ENCODE measurements around the gene DUSP23.

Gene DUSP23

DNA sequence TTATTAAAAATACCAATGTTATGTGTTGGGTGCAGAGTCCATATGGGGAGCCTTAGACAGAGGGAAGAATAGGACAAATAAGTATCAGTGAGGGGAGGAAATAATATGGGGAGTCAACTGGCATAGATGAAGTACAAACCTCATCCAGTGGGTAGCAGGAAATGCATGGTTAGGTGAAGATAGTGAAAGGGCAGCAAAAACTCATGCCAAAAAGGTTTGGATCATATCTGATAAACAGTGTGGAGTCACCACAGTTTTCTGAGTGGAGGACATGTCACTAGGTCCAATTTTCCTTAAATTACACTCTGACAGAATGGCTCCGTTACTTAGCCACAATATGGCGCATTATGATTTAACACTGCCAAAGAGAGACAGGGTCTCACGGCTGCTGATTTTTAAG lies 10.3 kb downstream of the DUSP23 start:
- no peaks in the 10 kb centered on the region for H3K4me1 ChIP-seq
- H3K9me3 ChIP-seq (ENCODE audit: control insufficient read depth, low read length) = no peaks in the 10 kb centered on the region
- no peak overlapping the region for H2AFZ ChIP-seq
- H3K9ac ChIP-seq = no peak overlapping the region
- no peaks in the 10 kb centered on the region for H3K79me2 ChIP-seq
- no peaks in the 10 kb centered on the region for H3K27me3 ChIP-seq (ENCODE audit: control insufficient read depth, insufficient read depth, low read length)
- no peak overlapping the region for H3K4me3 ChIP-seq (ENCODE audit: low read depth, low read length)
- H3K36me3 ChIP-seq (ENCODE audit: control insufficient read depth, insufficient read depth, low read length) = no peaks in the 10 kb centered on the region
- no peak overlapping the region for H3K27ac ChIP-seq
- H3K4me2 ChIP-seq (ENCODE audit: low read length) = no peak overlapping the region
- TF ChIP-seq, protein P1, sequence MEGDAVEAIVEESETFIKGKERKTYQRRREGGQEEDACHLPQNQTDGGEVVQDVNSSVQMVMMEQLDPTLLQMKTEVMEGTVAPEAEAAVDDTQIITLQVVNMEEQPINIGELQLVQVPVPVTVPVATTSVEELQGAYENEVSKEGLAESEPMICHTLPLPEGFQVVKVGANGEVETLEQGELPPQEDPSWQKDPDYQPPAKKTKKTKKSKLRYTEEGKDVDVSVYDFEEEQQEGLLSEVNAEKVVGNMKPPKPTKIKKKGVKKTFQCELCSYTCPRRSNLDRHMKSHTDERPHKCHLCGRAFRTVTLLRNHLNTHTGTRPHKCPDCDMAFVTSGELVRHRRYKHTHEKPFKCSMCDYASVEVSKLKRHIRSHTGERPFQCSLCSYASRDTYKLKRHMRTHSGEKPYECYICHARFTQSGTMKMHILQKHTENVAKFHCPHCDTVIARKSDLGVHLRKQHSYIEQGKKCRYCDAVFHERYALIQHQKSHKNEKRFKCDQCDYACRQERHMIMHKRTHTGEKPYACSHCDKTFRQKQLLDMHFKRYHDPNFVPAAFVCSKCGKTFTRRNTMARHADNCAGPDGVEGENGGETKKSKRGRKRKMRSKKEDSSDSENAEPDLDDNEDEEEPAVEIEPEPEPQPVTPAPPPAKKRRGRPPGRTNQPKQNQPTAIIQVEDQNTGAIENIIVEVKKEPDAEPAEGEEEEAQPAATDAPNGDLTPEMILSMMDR (IDR thresholded peaks at IDR 0.05) = no peak

DNA sequence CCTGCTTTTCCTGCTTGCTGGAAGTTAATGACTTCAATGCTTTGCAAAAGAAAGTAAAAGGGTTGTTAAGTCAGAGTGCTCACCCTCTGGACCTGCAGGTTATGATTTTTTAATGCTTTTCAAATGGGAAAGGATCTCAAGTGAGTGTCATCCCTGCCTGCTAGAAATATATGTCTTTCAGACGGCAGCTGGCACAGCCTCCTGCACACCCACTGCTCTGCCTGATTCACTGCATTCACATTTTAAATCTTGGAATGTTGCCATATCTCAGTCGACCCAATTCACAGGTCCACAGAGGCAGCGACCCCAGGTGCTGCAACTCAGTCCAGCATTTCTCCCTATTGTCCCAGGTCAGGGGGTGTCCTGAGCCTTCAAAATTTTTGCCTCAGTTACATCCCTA lies 10.7 kb downstream of the DUSP23 start:
- TF ChIP-seq, protein P1 (IDR thresholded peaks at IDR 0.05) = no peak
- Histone ChIP-seq H3K4me1 (no peaks in the 10 kb centered on the region), H3K27me3 (ENCODE audit: control insufficient read depth, insufficient read depth, low read length) (no peaks in the 10 kb centered on the region), H2AFZ (no peak overlapping the region), H3K4me3 (ENCODE audit: low read depth, low read length) (no peak overlapping the region), H3K9me3 (ENCODE audit: control insufficient read depth, low read length) (no peaks in the 10 kb centered on the region), H3K79me2 (no peaks in the 10 kb centered on the region), H3K27ac (no peak overlapping the region), H3K9ac (no peak overlapping the region), H3K36me3 (ENCODE audit: control insufficient read depth, insufficient read depth, low read length) (no peaks in the 10 kb centered on the region), H3K4me2 (ENCODE audit: low read length) (no peak overlapping the region)

DNA sequence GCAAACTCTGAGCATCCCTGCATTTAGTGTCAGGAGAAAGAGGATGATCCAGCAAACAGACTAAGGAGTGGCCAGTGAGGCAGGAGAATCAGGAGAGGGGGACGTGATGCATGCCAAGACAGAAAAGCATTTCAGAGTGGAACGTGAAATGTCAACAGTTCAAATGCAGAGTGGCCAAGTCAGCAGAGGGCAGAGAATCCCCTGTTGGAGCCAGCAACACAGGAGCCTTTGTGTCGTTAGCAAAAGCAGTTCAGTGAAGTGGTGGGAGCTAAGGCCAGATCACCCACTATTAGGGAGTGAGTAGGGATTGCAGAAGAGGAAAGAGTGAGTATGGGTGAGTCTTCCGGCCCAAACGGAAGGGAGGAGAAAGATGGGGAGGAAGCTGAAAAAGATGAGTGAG lies 14.8 kb downstream of the DUSP23 start:
- H3K9me3 ChIP-seq (ENCODE audit: control insufficient read depth, low read length) = no peaks in the 10 kb centered on the region
- no peak overlapping the region for H3K4me3 ChIP-seq (ENCODE audit: low read depth, low read length)
- H3K4me1 ChIP-seq = no peaks in the 10 kb centered on the region
- H3K36me3 ChIP-seq (ENCODE audit: control insufficient read depth, insufficient read depth, low read length) = no peaks in the 10 kb centered on the region
- H3K4me2 ChIP-seq (ENCODE audit: low read length) = no peak overlapping the region
- H3K9ac ChIP-seq = no peak overlapping the region
- H3K27me3 ChIP-seq (ENCODE audit: control insufficient read depth, insufficient read depth, low read length) = no peaks in the 10 kb centered on the region
- H2AFZ ChIP-seq = no peak overlapping the region
- H3K27ac ChIP-seq = no peak overlapping the region
- TF ChIP-seq, protein P1 (IDR thresholded peaks at IDR 0.05) = no peak
- no peaks in the 10 kb centered on the region for H3K79me2 ChIP-seq

DNA sequence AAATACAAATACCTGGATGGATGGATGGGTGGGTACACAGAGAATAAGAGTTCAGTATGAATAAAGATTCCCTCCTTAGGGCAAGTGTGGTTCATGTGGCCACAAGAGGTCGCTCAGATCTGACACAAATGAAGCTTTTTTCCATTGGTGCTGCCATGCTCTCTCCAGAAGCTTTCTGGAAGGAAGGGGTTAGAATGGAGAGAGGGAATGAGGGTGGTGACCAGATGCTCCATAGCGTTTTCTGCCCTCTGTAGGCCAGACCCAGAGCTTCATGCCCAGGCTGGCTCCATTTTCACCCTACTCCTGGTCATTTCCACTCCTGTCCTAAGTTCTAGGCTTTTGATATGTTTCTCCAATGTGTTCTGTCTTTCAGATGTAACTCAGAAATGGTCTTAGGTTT lies 18.1 kb downstream of the DUSP23 start:
- TF ChIP-seq, protein P1 (IDR thresholded peaks at IDR 0.05) = peak; percentile 69
- Histone ChIP-seq H3K4me2 (ENCODE audit: low read length) (no peak overlapping the region), H3K27me3 (ENCODE audit: control insufficient read depth, insufficient read depth, low read length) (no peaks in the 10 kb centered on the region), H3K9ac (no peak overlapping the region), H2AFZ (peak overlapping the region; percentile 46), H3K79me2 (no peaks in the 10 kb centered on the region), H3K27ac (no peak overlapping the region), H3K9me3 (ENCODE audit: control insufficient read depth, low read length) (no peaks in the 10 kb centered on the region), H3K4me1 (no peaks in the 10 kb centered on the region), H3K36me3 (ENCODE audit: control insufficient read depth, insufficient read depth, low read length) (no peaks in the 10 kb centered on the region), H3K4me3 (ENCODE audit: low read depth, low read length) (no peak overlapping the region)

- Histone ChIP-seq H3K36me3 (ENCODE audit: control insufficient read depth, insufficient read depth, low read length) (no peaks in the 10 kb centered on the region), H3K4me1 (peaks cover 4% of the 10 kb centered on the region), H3K9ac (no peak overlapping the region), H3K4me3 (ENCODE audit: low read depth, low read length) (no peak overlapping the region), H3K9me3 (ENCODE audit: control insufficient read depth, low read length) (no peaks in the 10 kb centered on the region), H2AFZ (no peak overlapping the region), H3K27me3 (ENCODE audit: control insufficient read depth, insufficient read depth, low read length) (no peaks in the 10 kb centered on the region), H3K79me2 (no peaks in the 10 kb centered on the region), H3K27ac (no peak overlapping the region), H3K4me2 (ENCODE audit: low read length) (no peak overlapping the region)
- TF ChIP-seq, protein P1 (IDR thresholded peaks at IDR 0.05) = no peak
These were observed 18.8 kb downstream of the DUSP23 start for GRCh38 chr1:159799446-159799985.

Measured in parathyroid adenoma (tissue), 2 donors.